HG03066 (cell line): Measurements from ENCODE around the gene ODAM.
A peak's percentile ranks its signal among the peaks of the same experiment; 100 is the strongest.
"Not testable (repeated sequence)": the region's sequence is repeated elsewhere in the genome, so short reads cannot be mapped to it uniquely, and the experiment has no call there.

ENCODE experiments used
- ATAC-seq: cut with Tn5 transposase; IDR thresholded peaks from one replicate; pipeline ENCODE4 v1.9.1; 2021; ENCODE audit warnings: low read depth; ENCODE audit not compliant: unreplicated experiment

ODAM gene, protein sequence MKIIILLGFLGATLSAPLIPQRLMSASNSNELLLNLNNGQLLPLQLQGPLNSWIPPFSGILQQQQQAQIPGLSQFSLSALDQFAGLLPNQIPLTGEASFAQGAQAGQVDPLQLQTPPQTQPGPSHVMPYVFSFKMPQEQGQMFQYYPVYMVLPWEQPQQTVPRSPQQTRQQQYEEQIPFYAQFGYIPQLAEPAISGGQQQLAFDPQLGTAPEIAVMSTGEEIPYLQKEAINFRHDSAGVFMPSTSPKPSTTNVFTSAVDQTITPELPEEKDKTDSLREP

DNA sequence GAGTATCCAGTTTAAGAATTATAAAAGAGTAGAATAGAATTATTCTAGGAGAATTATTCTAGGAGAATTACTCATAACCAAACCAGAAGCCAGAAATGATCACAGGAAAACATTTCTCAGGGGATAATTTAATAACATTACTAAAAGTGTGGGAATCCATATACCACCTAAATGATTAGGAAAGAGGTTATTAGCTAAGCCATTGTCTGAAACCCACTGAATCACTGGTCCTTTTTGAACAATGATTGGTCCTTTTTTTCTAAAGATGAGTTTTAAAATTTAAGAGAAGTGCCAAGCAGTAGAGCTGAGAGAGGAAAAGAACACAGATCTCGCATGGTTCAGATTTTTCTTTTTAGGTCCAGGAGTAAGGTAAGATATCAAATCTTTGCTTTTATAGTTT, at the start of gene ODAM:
ODAM (plus strand) TSS at position 301 of the 400 bp plus-strand sequence. CDS start 819 bp downstream, outside the sequence.
- ATAC-seq, result no peak

DNA sequence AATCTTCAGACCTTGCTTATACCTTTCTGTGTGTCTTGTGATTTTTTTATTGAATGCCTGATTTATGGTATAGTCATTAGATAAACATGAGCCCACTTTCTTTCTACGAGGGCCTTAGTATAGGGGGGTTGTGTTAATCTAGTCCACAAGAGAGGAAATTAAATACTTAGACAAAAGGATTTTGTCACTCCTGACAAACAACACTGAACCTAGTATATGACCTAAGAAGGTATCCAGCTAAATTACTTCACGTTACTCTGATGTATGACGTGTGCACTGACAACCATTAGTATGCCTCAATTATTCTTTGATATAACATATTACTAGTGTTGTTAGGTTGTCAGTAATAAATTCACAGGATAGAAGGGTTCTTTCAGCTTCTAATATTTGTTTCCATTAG, 44.3 kb upstream of the ODAM start:
- no peak for ATAC-seq

DNA sequence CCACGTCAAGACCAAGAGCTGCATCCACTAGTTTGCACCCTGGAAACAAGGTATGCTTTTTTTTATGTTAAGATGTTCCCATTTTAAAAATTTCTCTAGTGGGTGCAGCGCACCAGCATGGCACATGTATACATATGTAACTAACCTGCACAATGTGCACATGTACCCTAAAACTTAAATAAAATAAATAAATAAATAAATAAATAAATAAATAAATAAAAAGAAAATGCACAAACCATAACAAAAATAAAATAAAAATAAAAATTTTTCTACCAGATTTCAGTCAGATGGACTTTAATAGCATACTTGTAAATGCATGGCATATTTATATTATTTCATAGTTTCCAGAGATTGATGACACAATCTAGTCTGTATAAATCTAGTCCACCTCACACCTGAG, 43.4 kb upstream of the ODAM start:
- ATAC-seq, result no peak

DNA sequence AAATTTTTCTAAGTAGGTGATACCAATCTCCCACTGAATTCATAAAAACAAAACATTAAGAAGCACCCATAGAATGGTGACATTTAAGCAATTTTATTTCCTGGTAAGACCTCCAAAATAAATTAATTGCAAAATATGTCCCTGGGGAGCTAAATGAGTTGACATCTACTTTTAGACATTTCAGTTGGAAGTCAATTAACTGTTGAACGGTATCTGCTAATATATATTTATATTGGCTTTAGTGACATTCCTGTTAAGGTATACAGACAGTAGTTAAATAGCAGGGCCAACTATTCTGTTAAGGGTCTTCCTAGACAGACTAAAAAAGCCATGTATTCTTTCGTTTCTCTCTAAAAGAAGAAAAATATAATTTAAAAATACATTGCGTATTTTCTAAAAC, 41.6 kb upstream of the ODAM start, which contains the start of gene PRR27:
PRR27 (plus strand) TSS at position 301 of the 400 bp plus-strand sequence. CDS start 139 bp downstream, outside the sequence.
- ATAC-seq, result no peak

DNA sequence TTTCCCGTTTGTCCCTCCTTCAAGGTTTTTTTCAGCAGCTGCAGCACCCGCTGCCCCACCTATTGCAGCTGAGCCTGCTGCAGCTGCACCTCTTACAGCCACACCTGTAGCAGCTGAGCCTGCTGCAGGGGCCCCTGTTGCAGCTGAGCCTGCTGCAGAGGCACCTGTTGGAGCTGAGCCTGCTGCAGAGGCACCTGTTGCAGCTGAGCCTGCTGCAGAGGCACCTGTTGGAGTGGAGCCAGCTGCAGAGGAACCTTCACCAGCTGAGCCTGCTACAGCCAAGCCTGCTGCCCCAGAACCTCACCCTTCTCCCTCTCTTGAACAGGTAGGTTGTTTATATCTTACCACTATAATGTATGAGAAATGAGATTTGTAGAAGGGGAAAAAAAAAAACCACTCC, 36.9 kb upstream of the ODAM start:
- no peak for ATAC-seq

DNA sequence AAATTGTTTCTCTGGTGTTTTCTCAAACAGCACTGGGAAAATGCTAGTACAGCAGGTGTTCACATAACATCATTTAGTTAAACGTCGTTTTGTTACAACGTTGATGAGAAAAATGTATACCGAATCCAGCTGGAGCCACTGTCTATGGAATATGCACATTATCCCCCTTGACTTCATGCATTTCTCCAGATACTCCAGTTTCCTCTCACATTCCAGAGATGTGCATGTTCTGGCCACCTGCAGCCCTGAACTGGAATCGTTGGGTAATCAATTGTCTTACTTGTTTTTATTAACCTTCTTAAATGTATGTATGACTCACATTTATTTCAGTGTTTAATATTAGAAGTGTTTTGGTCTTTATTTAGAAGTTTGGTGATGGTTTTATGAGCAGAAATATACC, 18.4 kb upstream of the ODAM start:
- ATAC-seq, result no peak

DNA sequence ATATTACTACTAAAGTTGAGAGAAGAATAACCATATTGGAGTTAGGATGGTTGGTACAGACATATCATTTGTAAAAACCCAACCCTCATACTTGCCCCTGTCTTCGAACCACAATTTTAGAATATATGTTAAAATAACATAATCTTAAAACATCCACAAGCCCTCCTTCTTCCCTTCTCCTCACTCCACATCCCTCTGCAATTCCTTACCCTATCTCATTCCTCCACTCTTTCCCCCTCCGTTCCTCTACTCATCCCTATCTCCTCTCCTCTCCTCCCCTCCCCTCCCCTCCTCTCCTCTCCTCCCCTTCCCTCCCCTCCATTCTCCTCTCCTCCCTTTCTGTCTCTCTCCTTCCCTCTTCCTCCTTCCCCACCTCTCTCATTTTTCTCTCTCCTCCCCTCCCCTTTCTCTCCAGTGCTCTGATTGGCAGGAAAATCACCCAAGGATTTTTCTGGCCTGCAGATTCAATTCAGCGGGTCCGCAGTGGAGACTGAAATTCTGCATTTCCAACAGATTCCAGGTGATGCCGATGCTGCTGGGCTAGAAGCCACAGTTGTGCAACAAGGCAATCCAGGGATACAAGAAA, 17.4 kb upstream of the ODAM start:
- ATAC-seq, result no peak

DNA sequence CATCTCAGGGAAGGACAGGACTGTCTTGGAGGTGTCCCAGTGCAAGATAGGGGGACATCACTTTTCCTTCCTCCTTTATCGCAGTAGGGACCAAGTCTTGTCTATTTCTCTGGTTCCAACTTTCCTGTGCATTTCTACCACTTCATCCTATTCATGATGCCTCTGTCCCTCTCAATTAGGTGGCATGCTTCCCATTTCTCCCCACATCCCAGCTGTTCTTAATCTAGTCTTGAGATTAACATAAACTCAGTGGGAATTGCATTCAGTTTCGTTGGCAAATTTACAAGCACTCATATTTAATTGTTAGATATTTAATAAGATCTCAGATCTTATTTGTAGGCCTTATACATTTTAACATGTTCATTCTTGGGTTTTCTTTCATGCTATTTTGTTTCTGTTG, 15.7 kb upstream of the ODAM start:
- no peak for ATAC-seq

DNA sequence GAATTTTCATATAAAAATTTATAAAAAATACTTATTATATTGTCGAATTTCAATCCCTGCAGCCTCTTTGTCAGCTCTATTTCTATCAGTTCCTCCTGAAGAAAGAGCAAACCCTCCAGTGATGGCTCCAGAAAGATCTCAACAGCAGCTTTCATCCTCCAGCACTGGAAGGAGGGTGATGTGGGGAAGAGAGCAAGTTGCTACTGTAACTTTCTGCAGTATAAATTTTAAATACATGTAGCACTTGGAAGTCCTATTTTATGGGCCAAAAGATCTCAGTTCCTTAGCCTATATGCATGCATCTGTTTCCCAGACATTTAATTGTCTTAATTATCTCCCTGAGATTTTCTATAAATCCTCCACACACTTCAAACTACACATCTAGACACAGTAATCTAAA, 13.7 kb upstream of the ODAM start:
- no peak for ATAC-seq

DNA sequence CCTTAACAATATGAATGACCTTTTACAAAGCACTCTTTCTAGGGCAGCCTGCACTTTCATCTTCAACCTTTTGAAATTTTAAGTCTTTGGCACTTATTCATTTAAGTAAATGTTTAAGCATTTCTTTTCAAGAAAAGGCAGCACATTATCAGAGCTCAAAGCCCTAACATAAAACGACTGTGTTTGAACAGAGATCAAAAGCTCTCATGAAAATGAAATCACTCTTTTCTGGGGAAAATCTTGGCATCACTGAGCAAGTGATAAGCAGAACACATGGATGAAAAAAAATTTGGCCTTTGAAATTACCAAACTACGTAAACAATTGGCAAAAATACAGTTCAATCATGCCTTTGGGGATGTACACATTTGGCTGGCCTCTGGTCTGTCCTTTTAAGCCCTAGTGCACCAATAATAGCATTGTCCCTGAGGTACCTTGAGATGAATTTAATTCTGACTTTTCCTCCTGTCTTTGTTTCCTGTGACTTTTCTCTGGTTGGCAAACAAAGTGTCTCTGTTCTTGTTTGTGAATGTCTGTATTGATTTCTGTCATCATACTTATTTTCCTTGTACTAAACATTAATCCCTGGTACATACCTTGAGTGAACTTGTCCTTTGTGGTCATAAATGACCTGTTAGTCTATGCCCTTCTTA, 12.9 kb upstream of the ODAM start:
- ATAC-seq, result no peak

DNA sequence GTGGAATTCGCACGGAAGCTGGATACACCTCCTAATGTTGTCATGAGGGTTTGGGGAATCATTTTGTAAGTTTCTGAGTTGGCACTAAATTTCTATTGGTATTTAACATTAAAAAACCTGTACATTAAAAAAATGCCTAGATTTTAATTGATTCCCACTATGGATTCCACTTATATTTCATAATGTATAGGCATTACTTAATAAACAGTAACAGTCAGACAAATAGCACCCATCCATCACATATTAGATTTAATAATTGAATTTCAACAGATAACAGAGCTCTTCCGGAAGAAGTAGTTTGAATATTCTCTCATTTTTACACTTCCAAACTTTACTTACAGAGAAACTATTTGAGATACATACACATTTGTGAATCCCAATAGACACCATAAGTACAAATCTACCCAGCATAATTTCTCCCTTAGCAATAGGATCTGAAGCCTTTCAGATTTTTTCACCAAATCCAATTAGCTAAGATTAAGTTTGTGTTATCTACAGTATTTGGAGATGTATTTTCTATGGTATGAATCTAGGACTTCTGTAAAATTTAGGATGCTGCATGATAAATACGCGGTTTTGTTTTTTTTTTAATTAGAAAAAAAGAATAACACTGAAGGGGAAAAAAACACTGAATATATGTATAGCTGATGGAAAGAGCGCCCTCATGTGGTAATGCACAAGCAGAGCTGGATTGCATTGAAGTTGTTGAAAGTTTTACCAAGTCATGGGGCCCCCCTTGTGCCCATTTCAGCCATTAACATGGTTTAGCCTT, 12.2 kb upstream of the ODAM start:
- ATAC-seq, result peak; percentile 73

DNA sequence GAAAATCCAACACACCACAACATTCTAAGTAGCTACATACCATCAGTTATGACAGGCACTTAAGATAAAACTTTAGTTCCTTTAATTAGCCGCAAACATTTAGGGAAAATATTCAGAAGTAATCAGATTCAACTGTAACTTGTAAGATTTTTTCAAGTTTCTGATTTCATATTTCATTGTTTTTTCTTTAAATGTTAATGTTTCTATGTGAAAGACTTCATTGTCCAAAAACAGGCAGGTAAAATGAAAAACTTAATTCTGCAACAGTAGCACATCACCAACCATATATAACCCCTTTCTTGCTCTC, 11.6 kb upstream of the ODAM start:
- no peak for ATAC-seq

DNA sequence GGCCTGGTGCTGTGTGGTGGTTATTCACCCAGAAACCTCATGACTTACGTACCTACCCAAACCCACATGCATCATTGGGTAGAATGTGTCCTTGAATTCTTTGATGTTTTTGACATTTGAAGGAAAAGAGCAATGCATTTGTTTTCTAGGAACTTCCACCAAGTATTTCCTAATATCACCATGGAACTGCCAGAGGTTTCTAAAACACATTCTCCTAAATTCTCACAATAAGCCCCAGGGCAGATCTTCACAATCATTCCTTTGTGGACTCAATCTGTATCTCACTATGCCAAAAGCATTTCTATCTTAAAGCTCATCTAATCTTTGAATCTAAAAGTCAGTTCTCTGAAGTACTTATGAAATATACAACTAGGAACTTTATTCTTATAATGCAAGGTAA, 8.3 kb upstream of the ODAM start:
- ATAC-seq, result no peak

DNA sequence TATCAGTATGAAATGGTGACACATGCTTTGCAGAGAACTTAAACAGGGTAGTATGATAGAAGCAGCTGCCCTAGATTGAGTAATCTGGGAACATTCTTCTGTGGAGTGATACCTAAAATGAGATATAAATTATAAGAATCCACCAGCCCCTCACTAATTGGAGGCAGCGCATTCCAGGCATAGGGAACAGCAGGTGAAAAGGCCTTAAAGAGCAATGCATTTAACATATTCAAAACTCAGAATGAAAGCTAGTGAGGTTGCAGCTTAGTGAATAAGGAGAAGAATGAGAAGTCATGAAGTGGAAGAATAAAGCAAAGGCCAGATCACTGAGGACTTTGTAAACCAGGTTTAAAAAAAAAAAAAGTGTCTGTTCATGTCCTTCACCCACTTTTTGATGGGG, 4.9 kb upstream of the ODAM start:
- no peak for ATAC-seq

DNA sequence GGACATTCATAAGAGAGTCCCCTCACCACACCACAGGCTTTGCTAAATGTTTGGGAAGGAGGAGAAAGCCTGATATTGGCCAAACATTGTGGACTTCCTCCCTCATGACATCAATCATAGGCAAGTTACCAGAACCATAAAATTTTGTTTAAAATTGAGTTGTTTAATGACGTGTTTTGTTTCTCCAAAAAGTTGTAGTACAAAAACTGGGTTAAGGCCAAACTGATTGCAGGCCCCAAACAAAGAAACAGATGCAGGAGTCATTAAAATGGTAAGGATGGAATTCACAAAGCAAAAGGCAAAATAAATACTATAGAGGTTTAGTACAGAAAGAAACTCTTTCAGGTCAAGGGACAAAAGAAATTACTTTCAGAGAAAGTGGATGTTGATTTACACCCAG, 3.9 kb upstream of the ODAM start:
- ATAC-seq, result no peak

DNA sequence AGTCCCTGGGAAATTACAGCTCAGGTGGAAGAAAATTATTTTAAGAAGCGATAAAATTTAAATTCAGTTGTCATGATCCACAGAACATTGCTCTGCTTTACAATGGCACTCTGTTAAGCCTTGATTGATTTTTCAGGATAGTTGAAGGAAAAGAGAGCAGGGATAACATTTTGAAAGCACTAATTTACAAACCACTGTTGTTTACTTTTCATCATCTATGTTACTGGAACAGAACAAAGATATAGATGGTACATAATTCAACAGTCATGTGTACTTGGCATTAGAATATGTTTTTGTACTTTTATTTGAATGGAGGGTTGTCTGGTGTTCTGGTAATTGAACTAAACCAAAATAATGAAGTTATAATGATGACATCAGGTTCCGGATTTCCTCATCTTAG, 2.6 kb upstream of the ODAM start:
- ATAC-seq, result no peak

DNA sequence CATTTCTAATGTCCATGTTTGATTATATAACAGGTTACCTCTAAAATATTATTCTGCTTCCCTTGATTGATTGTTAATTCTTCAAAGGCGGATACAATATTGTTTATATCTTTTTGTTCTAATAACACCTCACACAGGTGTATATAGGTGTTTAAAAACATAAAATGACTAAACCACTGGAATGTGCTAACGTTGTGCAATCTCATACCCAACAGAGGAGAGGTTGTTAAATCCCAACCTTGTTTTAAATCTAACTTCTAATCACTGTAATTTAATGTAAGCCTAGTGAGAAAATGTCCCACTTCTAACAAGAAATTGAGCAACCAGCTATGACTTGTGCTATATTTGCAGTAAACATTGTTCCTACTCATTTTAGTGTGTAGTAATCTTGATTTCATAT, 1.3 kb downstream of the ODAM start:
- ATAC-seq, result no peak

DNA sequence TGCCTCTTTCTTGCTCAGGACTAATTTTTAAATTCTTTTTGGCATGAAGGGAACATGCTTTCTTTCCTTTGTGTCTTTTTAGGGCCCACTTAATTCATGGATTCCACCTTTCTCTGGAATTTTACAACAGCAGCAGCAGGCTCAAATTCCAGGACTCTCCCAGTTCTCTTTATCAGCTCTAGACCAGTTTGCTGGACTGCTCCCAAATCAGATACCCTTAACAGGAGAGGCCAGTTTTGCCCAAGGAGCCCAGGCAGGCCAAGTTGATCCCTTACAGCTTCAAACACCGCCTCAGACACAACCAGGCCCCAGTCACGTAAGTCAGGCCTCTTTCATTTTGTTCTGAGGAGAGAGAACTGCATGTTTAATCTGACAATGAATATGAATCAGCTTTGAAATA, 2.3 kb downstream of the ODAM start:
- no peak for ATAC-seq

DNA sequence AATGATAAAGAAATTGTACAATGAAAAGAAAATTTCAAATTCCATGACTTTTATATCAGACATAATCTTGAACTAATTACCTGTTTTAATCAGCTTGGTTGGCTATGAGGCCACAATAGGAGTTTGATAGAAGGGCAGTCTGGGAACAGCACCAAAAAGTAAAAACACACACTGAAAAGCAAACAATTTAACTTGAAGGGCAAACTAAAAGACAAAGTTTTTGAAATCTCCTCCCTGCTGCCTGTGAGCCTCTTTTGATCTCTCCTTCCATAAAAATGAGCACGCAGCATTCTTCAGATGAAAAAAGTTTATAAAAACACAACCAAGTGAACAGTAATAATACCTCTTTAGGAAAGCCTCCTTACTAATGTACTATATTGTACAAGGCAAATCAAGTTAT, 8.1 kb downstream of the ODAM start:
- ATAC-seq, result no peak

DNA sequence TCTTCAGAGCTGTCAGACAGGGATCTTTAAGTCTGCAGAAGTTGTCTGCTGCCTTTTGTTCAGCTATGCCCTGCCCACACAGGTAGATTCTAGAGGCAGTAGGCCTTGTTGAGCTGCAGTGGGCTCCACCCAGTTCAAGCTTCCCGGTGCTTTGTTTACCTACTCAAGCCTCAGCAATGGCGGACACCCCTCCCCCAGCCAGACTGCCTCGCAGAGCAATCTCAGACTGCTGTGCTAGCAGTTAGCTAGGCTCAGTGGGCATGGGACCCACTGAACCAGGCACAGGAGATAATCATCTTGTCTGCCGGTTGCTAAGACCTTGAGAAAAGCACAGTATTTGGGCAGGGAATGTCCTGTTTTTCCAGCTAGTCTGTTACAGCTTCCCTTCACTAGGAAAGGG, 17.2 kb downstream of the ODAM start:
- ATAC-seq, result not testable (repeated sequence)

DNA sequence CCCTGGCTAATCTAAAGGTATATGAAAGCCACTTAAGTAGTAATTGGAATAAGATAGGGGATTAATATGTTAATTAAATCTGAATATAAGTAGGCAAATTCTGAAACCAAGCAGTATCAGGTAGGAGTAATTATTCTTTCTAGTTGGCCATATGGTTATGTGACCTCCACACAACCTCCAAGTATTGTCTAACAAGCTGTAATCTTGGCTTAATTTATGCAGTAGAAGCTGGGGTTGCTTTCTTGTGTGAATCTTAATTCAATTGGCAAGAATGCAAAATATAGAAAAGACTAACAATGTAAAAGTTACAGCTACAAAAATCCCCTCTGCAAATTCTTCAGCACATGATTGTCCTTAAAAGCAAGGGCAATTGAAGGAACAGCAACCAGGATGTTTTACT, 20.6 kb downstream of the ODAM start:
- not testable (repeated sequence) for ATAC-seq
